ENCODE data around the gene CAPN13.

The CAPN13 gene

GRCh38 chr2:30780776-30781330, 26.4 kb downstream of the CAPN13 start:
- DNase-seq (ENCODE audit: low read depth in 1 of 2, low spot score in 1 of 2) = no peak
- no peak for TF ChIP-seq JUND (IDR thresholded peaks at IDR 0.05; ENCODE audit: low read depth)
- in situ Hi-C loops (cut with HindIII; ENCODE audit: low pct_unique_long_range_greater_than_20kb, low sequenced_read_pairs) = no loop called here

GRCh38 chr2:30778611-30779010, 28.6 kb downstream of the CAPN13 start:
- no peak for DNase-seq (ENCODE audit: low read depth in 1 of 2, low spot score in 1 of 2)
- in situ Hi-C loops (cut with HindIII; ENCODE audit: low pct_unique_long_range_greater_than_20kb, low sequenced_read_pairs) = no loop called here
- no peak for TF ChIP-seq JUND (IDR thresholded peaks at IDR 0.05; ENCODE audit: low read depth)

DNA sequence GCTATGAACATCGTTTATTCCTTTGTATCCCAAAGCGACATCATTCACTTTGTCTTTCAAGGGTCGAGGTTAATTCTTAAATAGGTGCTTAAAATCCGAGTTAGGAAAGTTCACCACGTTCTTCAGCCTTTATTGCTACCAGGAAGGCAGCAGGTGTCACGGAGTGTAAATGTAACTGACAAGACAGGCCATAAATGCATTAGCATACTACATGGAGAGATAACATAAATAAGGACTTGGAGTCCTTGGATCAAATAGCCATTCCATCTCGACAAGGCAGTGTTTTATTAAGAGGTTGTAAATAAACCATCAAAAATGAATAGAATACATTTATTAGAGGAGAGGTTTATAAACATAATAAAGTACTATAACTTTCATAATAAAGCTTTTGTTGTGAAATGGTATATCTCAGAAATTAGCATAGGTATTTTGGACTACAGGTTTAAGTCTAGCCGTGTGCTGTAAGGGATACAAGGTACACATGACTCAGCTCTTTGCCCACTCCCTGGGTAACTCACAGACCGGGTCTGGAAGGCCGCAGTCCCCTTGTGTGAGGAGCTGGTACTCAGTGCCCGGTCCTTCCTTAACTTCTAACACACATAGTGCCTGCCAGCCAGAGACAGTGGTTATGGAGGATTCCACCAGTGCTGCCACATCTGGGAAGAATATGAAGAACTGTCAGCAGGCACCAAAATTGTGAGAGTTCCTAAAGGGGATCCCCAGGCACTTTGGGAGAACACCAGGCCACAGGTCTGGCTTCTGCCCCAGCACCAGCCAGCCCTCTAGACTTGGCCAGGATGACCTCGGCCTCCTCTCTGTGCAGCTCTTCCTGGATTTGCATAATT, 29.4 kb downstream of the CAPN13 start:
- no peak for DNase-seq (ENCODE audit: low read depth in 1 of 2, low spot score in 1 of 2)
- no peak for TF ChIP-seq JUND (IDR thresholded peaks at IDR 0.05; ENCODE audit: low read depth)
- in situ Hi-C loops (cut with HindIII; ENCODE audit: low pct_unique_long_range_greater_than_20kb, low sequenced_read_pairs) = no loop called here

- no peak for DNase-seq (ENCODE audit: low read depth in 1 of 2, low spot score in 1 of 2)
- TF ChIP-seq JUND (IDR thresholded peaks at IDR 0.05; ENCODE audit: low read depth) = no peak
- in situ Hi-C loops (cut with HindIII; ENCODE audit: low pct_unique_long_range_greater_than_20kb, low sequenced_read_pairs) = no loop called here
These were observed 30.2 kb downstream of the CAPN13 start for GRCh38 chr2:30776831-30777635.

DNA sequence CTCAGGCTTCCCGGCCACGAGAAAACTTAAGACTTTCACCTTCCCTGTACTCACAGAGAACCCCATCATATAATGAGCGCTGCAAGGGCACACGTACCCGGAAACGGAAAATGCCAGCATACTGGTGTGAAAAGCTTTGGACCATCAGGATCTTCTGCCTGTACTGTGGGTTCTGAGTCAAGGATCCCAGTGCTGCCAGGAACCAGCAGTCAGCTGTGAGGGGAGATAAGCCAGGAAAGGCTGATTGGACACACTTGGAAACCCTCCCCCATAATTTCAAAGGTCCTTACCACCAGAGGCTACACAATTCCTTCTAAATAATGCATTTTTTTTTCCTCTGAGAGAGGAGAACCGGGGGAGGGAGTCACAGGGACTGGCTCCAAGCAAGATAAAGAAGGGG, 31.4 kb downstream of the CAPN13 start:
- in situ Hi-C loops (cut with HindIII; ENCODE audit: low pct_unique_long_range_greater_than_20kb, low sequenced_read_pairs) = no loop called here

DNA sequence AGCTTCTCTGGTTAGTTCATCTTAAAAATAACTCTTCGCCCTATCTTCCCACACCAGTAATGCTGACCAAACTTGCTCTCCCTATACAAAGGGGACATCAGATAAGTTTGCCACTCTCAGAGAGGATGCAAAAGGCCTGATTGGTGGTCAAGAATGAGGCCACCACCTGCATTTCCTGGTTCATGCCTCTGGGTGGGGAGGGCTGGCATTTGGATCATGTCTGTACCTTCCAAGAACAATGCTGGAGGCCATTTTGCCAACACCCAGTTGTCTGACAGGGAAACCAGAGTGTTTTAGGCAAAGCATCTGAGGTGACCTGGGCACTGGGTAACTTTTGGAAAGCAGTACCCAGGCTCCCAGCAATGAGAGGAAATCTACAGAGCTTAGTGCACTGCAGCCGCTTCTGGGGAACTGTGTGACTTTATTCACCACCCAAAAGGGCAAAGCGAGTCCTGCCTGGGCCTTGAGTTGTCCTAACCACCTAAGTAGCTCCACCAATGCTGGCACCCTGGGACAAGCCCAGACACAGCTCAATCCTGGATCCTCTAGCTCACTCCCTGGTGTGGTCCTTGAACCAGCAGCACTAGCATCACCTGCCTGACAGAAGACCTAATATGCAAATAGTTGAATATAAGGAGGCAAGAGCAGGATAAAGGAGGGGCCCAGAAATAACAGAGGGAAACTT, 35.1 kb downstream of the CAPN13 start:
- in situ Hi-C loops (cut with HindIII; ENCODE audit: low pct_unique_long_range_greater_than_20kb, low sequenced_read_pairs) = no loop called here
- no peak for DNase-seq (ENCODE audit: low read depth in 1 of 2, low spot score in 1 of 2)
- no peak for TF ChIP-seq JUND (IDR thresholded peaks at IDR 0.05; ENCODE audit: low read depth)

More for the DNA sequence above, 31.4 kb downstream of the CAPN13 start:
- TF ChIP-seq JUND (IDR thresholded peaks at IDR 0.05; ENCODE audit: low read depth) = no peak
- DNase-seq (ENCODE audit: low read depth in 1 of 2, low spot score in 1 of 2) = no peak

GRCh38 chr2:30770816-30771576, 36.2 kb downstream of the CAPN13 start:
- DNase-seq (ENCODE audit: low read depth in 1 of 2, low spot score in 1 of 2) = no peak
- no peak for TF ChIP-seq JUND (IDR thresholded peaks at IDR 0.05; ENCODE audit: low read depth)
- in situ Hi-C loops (cut with HindIII; ENCODE audit: low pct_unique_long_range_greater_than_20kb, low sequenced_read_pairs) = no loop called here

- in situ Hi-C loops (cut with HindIII; ENCODE audit: low pct_unique_long_range_greater_than_20kb, low sequenced_read_pairs) = no loop called here
- DNase-seq (ENCODE audit: low read depth in 1 of 2, low spot score in 1 of 2) = no peak
- TF ChIP-seq JUND (IDR thresholded peaks at IDR 0.05; ENCODE audit: low read depth) = no peak
These were observed 37.3 kb downstream of the CAPN13 start for GRCh38 chr2:30769891-30770462.

GRCh38 chr2:30769481-30769780, 37.8 kb downstream of the CAPN13 start:
- no peak for TF ChIP-seq JUND (IDR thresholded peaks at IDR 0.05; ENCODE audit: low read depth)
- in situ Hi-C loops (cut with HindIII; ENCODE audit: low pct_unique_long_range_greater_than_20kb, low sequenced_read_pairs) = no loop called here

GRCh38 chr2:30768708-30769480, 38.4 kb downstream of the CAPN13 start:
- in situ Hi-C loops (cut with HindIII; ENCODE audit: low pct_unique_long_range_greater_than_20kb, low sequenced_read_pairs) = no loop called here
- no peak for DNase-seq (ENCODE audit: low read depth in 1 of 2, low spot score in 1 of 2)
- TF ChIP-seq JUND (IDR thresholded peaks at IDR 0.05; ENCODE audit: low read depth) = no peak

More at GRCh38 chr2:30769481-30769780, 37.8 kb downstream of the CAPN13 start:
- DNase-seq (ENCODE audit: low read depth in 1 of 2, low spot score in 1 of 2) = no peak

Measured in T47D (cell line).